ENCODE data around the gene HNMT. TPM values are rescaled to one million over a fixed set of nuclear protein-coding genes. Genes with fewer than 3 reads are reported as not detected.

The HNMT gene
- total RNA-seq, 2 donors from 2014 or later: 43.9 to 83.2 TPM

GRCh38 chr2:138018866-138019688 lies 54.8 kb downstream of the HNMT start:
- no peaks in the 10 kb centered on the region for H3K27me3 ChIP-seq (replicated peaks; ENCODE audit: insufficient read depth)
- H3K4me1 ChIP-seq (replicated peaks): no peaks in the 10 kb centered on the region
- no peaks in the 10 kb centered on the region for H3K9me3 ChIP-seq
- H3K36me3 ChIP-seq: no peaks in the 10 kb centered on the region
- intact Hi-C loops (cut with DNase I): no loop called here
- H3K27ac ChIP-seq: no peak overlapping the region
- TF ChIP-seq CTCF (IDR thresholded peaks at IDR 0.05): no peak
- no peak for TF ChIP-seq POLR2A (IDR thresholded peaks at IDR 0.05)
- no peak for TF ChIP-seq POLR2AphosphoS5 (IDR thresholded peaks at IDR 0.05)
- DNase-seq (ENCODE audit: low spot score): no peak
- no peak overlapping the region for H3K4me3 ChIP-seq
- 77% methylated on average over 3 of the region's 3 CpGs for WGBS

GRCh38 chr2:138020432-138020831 lies 56.2 kb downstream of the HNMT start:
- Histone ChIP-seq H3K4me3 (no peak overlapping the region), H3K27me3 (replicated peaks; ENCODE audit: insufficient read depth) (no peaks in the 10 kb centered on the region), H3K4me1 (replicated peaks) (no peaks in the 10 kb centered on the region), H3K36me3 (no peaks in the 10 kb centered on the region), H3K27ac (no peak overlapping the region), H3K9me3 (no peaks in the 10 kb centered on the region)
- intact Hi-C loops (cut with DNase I): no loop called here
- TF ChIP-seq CTCF (IDR thresholded peaks at IDR 0.05) (no peak), POLR2A (IDR thresholded peaks at IDR 0.05) (no peak), POLR2AphosphoS5 (IDR thresholded peaks at IDR 0.05) (no peak)
- no peak for DNase-seq (ENCODE audit: low spot score)
- 65% methylated on average over 1 of the region's 1 CpG for WGBS

DNA sequence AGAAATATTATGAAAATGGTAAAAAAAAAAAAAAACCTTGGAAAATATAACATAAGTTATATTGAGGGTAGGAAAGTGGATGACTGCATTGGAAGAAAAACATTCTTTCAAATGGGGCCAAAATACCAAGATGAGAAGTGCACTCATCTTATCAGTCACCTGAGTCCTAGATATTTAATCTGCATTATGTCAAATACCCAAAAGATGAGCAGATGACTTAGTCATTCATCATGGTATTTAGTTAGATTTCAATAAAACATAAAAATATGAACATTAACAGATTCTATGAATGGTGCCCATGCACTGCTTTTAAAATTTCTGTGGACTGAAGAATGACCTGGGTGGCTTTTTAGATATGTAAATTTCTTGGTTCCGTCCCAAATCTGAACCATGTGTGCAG lies 56.9 kb downstream of the HNMT start:
- intact Hi-C loops (cut with DNase I): no loop called here
- Histone ChIP-seq H3K9me3 (no peaks in the 10 kb centered on the region), H3K27me3 (replicated peaks; ENCODE audit: insufficient read depth) (no peaks in the 10 kb centered on the region), H3K27ac (no peak overlapping the region), H3K4me3 (no peak overlapping the region), H3K36me3 (no peaks in the 10 kb centered on the region), H3K4me1 (replicated peaks) (no peaks in the 10 kb centered on the region)
- no peak for DNase-seq (ENCODE audit: low spot score)
- TF ChIP-seq POLR2AphosphoS5 (IDR thresholded peaks at IDR 0.05) (no peak), POLR2A (IDR thresholded peaks at IDR 0.05) (no peak), CTCF (IDR thresholded peaks at IDR 0.05) (no peak)
- 95% methylated on average over 1 of the region's 1 CpG for WGBS

DNA sequence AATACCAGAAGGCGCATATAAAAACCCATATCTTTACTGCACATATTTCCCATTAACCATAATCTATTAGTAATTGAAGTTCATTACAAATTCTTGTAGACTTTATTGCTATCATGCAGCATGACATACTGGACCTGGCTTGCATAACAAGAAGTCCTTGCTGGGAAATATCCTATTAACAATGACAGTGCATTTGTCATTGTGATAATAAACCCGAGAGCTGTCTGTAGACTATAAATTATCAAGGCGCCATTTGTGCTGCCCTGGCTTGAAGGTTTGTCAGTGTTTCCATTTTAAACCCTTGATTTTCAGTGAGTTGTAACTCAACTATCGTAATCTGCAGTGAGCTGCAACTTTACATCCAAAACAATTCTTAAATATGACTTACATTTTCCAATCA lies 59.0 kb downstream of the HNMT start:
- Histone ChIP-seq H3K36me3 (no peaks in the 10 kb centered on the region), H3K27ac (no peak overlapping the region), H3K4me3 (no peak overlapping the region), H3K27me3 (replicated peaks; ENCODE audit: insufficient read depth) (no peaks in the 10 kb centered on the region), H3K9me3 (no peaks in the 10 kb centered on the region), H3K4me1 (replicated peaks) (no peaks in the 10 kb centered on the region)
- TF ChIP-seq POLR2AphosphoS5 (IDR thresholded peaks at IDR 0.05) (no peak), CTCF (IDR thresholded peaks at IDR 0.05) (no peak), POLR2A (IDR thresholded peaks at IDR 0.05) (no peak)
- intact Hi-C loops (cut with DNase I): no loop called here
- no peak for DNase-seq (ENCODE audit: low spot score)
- WGBS: 35% methylated on average over 4 of the region's 4 CpGs

GRCh38 chr2:138023976-138024375 lies 59.7 kb downstream of the HNMT start:
- Histone ChIP-seq H3K4me1 (replicated peaks) (no peaks in the 10 kb centered on the region), H3K9me3 (no peaks in the 10 kb centered on the region), H3K36me3 (no peaks in the 10 kb centered on the region), H3K4me3 (no peak overlapping the region), H3K27me3 (replicated peaks; ENCODE audit: insufficient read depth) (no peaks in the 10 kb centered on the region), H3K27ac (no peak overlapping the region)
- 46% methylated on average over 2 of the region's 2 CpGs for WGBS
- TF ChIP-seq CTCF (IDR thresholded peaks at IDR 0.05): no peak
- TF ChIP-seq POLR2A (IDR thresholded peaks at IDR 0.05): no peak
- DNase-seq (ENCODE audit: low spot score): peak; percentile 9
- intact Hi-C loops (cut with DNase I): no loop called here

Measured in prostate gland (tissue), 2 donors.